Neural cell (in vitro differentiated cells): ENCODE measurements around the gene SLC7A6. TPM values are rescaled to one million over a fixed set of nuclear protein-coding genes. Genes with fewer than 3 reads are reported as not detected.

Experiments used
- H2AFZ ChIP-seq: fragments of 200-600, 300-800 bp; sonication (generic), shearing (Covaris generic); 2 replicates; pipeline ENCODE4 v1.6.0; 2014; ENCODE audit warnings: low read depth, mild to moderate bottlenecking, antibody characterized with exemption, low read length, moderate library complexity
- H3F3A ChIP-seq: fragments of 200-600 bp; shearing (Covaris generic); 2 replicates; pipeline ENCODE4 v1.6.1; 2016; ENCODE audit warnings: mild to moderate bottlenecking, moderate library complexity, mixed read lengths, antibody characterized with exemption, low read length; ENCODE audit not compliant: insufficient read depth, poor library complexity, severe bottlenecking
- H3K27ac ChIP-seq: fragments of 200-600, 300-800 bp; sonication (generic), shearing (Covaris generic); 2 replicates; pipeline ENCODE4 v1.5.1; 2014; ENCODE audit warnings: mild to moderate bottlenecking, low read length, moderate library complexity
- H3K27me3 ChIP-seq: fragments of 300-800, 200-600 bp; sonication (generic), shearing (Covaris generic); 2 replicates; pipeline ENCODE4 v1.6.0; 2014; ENCODE audit warnings: mild to moderate bottlenecking, low read depth, low read length, moderate library complexity; ENCODE audit not compliant: insufficient read depth
- H3K36me3 ChIP-seq: fragments of 300-800, 200-600 bp; sonication (generic), shearing (Covaris generic); 2 replicates; pipeline ENCODE4 v1.5.1; 2014; ENCODE audit warnings: mild to moderate bottlenecking, antibody characterized with exemption, low read length, moderate library complexity; ENCODE audit not compliant: insufficient read depth
- H3K4me2 ChIP-seq: fragments of 300-800, 200-600 bp; sonication (generic), shearing (Covaris generic); 2 replicates; pipeline ENCODE4 v1.6.0; 2014; ENCODE audit warnings: mild to moderate bottlenecking, low read length
- H3K4me3 ChIP-seq: fragments of 300-800, 200-600 bp; sonication (generic), shearing (Covaris generic); 2 replicates; pipeline ENCODE4 v1.5.1; 2014; ENCODE audit warnings: mild to moderate bottlenecking, low read length, moderate library complexity
- H3K79me2 ChIP-seq: fragments of 200-600 bp; shearing (Covaris generic); replicated peaks from 2 replicates; pipeline ENCODE4 v1.6.0; 2014; ENCODE audit warnings: mild to moderate bottlenecking, low read length, moderate library complexity; ENCODE audit not compliant: insufficient read depth
- H3K9ac ChIP-seq: fragments of 300-800, 200-600 bp; sonication (generic), shearing (Covaris generic); 2 replicates; pipeline ENCODE4 v1.6.1; 2016; ENCODE audit warnings: mild to moderate bottlenecking, low read length, mixed read lengths
- H3K9me2 ChIP-seq: fragments of 200-600 bp; shearing (Covaris generic); 2 replicates; pipeline ENCODE4 v1.6.1; 2016; ENCODE audit warnings: mild to moderate bottlenecking, low read length, mixed read lengths; ENCODE audit not compliant: insufficient read depth
- H3K9me3 ChIP-seq: fragments of 200-600, 300-800 bp; sonication (generic), shearing (Covaris generic); 2 replicates; pipeline ENCODE4 v1.6.1; 2016; ENCODE audit warnings: mild to moderate bottlenecking, mixed run types, low read length, moderate library complexity, mixed read lengths
- H4K20me1 ChIP-seq: fragments of 200-600 bp; shearing (Covaris generic); 2 replicates; pipeline ENCODE4 v1.6.1; 2016; ENCODE audit warnings: mild to moderate bottlenecking, mixed run types; ENCODE audit not compliant: insufficient read depth
- CTCF ChIP-seq: fragments of 450-650 bp; IDR thresholded peaks from 2 replicates; pipeline ENCODE4 v1.5.1; 2014; ENCODE audit warnings: antibody characterized with exemption, mild to moderate bottlenecking, moderate library complexity; ENCODE audit not compliant: poor library complexity, severe bottlenecking
- EP300 ChIP-seq: fragments of 450-650 bp; conservative IDR thresholded peaks from 2 replicates; pipeline ENCODE4 v1.6.1; 2014; ENCODE audit warnings: antibody characterized with exemption, mild to moderate bottlenecking, moderate library complexity; ENCODE audit not compliant: poor library complexity, severe bottlenecking
- EZH2 ChIP-seq: fragments of 200-600, 300-800 bp; shearing (Covaris generic), sonication (generic); IDR thresholded peaks from 2 replicates; pipeline ENCODE4 v1.6.1; 2014; ENCODE audit warnings: antibody characterized with exemption, low read length, borderline replicate concordance, mild to moderate bottlenecking; ENCODE audit not compliant: insufficient read depth, poor library complexity, severe bottlenecking
- MXI1 ChIP-seq: fragments of 450-650 bp; conservative IDR thresholded peaks from 2 replicates; pipeline ENCODE4 v1.6.1; 2014; ENCODE audit warnings: antibody characterized with exemption, mild to moderate bottlenecking; ENCODE audit not compliant: poor library complexity, severe bottlenecking
- POLR2AphosphoS5 ChIP-seq: IDR thresholded peaks from 2 replicates; pipeline ENCODE4 v1.6.1; 2012
- RAD21 ChIP-seq: fragments of 450-650 bp; conservative IDR thresholded peaks from 2 replicates; pipeline ENCODE4 v1.6.1; 2014; ENCODE audit warnings: antibody characterized with exemption, mild to moderate bottlenecking, moderate library complexity
- SMC3 ChIP-seq: fragments of 450-650 bp; conservative IDR thresholded peaks from 2 replicates; pipeline ENCODE4 v1.6.1; 2014; ENCODE audit warnings: antibody characterized with exemption, mild to moderate bottlenecking, moderate library complexity; ENCODE audit not compliant: poor library complexity
- TAF1 ChIP-seq: IDR thresholded peaks from 2 replicates; pipeline ENCODE4 v1.6.1; 2012; ENCODE audit warnings: low read depth
- polyA plus RNA-seq: library from polyadenylated mRNA; depleted of rRNA; stranded (reverse); fragments of >200 nt; gene quantifications from 2 replicates; pipeline ENCODE4 v1.2.3, GENCODE V29; 2014
- TF ChIP-seq, protein P1 (sequence below): IDR thresholded peaks from 2 replicates; pipeline ENCODE4 v1.6.1; 2012; ENCODE audit warnings: borderline replicate concordance

SLC7A6 gene
- polyA plus RNA-seq, 1 donor from 2014 or later: 39.3 TPM

DNA sequence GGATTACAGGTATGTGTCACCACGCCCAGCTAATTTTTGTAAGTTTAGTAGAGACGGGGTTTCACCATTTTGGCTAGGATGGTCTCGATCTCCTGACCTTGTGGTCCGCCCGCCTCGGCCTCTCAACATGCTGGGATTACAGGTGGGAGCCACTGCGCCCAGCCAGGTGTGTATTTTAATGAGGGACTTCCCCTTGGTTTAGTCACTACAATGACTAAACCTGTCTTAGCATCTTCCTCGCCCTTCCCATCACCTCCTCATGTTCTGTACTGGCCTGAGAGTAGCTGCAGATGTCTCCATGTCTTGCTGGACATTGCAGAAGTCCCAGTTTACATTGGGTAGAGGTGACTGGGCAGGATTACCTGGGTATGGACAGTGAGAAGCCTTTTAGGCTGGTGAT is 9.6 kb downstream of the SLC7A6 start:
- no peaks in the 10 kb centered on the region for H3K36me3 ChIP-seq
- H3K27me3 ChIP-seq: no peaks in the 10 kb centered on the region
- H3K4me2 ChIP-seq: no peak overlapping the region
- H3K9me2 ChIP-seq: no peaks in the 10 kb centered on the region
- H3K4me3 ChIP-seq: no peak overlapping the region
- H3K9me3 ChIP-seq: no peaks in the 10 kb centered on the region
- no peaks in the 10 kb centered on the region for H3F3A ChIP-seq
- H3K79me2 ChIP-seq: no peaks in the 10 kb centered on the region
- H3K27ac ChIP-seq: no peak overlapping the region
- no peak for TF ChIP-seq RAD21
- no peak for TF ChIP-seq TAF1
- no peak for TF ChIP-seq EP300
- TF ChIP-seq CTCF: no peak
- TF ChIP-seq SMC3: no peak
- TF ChIP-seq, protein P1, sequence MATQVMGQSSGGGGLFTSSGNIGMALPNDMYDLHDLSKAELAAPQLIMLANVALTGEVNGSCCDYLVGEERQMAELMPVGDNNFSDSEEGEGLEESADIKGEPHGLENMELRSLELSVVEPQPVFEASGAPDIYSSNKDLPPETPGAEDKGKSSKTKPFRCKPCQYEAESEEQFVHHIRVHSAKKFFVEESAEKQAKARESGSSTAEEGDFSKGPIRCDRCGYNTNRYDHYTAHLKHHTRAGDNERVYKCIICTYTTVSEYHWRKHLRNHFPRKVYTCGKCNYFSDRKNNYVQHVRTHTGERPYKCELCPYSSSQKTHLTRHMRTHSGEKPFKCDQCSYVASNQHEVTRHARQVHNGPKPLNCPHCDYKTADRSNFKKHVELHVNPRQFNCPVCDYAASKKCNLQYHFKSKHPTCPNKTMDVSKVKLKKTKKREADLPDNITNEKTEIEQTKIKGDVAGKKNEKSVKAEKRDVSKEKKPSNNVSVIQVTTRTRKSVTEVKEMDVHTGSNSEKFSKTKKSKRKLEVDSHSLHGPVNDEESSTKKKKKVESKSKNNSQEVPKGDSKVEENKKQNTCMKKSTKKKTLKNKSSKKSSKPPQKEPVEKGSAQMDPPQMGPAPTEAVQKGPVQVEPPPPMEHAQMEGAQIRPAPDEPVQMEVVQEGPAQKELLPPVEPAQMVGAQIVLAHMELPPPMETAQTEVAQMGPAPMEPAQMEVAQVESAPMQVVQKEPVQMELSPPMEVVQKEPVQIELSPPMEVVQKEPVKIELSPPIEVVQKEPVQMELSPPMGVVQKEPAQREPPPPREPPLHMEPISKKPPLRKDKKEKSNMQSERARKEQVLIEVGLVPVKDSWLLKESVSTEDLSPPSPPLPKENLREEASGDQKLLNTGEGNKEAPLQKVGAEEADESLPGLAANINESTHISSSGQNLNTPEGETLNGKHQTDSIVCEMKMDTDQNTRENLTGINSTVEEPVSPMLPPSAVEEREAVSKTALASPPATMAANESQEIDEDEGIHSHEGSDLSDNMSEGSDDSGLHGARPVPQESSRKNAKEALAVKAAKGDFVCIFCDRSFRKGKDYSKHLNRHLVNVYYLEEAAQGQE: no peak
- TF ChIP-seq MXI1: no peak
- TF ChIP-seq POLR2AphosphoS5: no peak
- TF ChIP-seq EZH2: no peak
- H4K20me1 ChIP-seq: no peaks in the 10 kb centered on the region
- no peak overlapping the region for H2AFZ ChIP-seq
- H3K9ac ChIP-seq: no peak overlapping the region

DNA sequence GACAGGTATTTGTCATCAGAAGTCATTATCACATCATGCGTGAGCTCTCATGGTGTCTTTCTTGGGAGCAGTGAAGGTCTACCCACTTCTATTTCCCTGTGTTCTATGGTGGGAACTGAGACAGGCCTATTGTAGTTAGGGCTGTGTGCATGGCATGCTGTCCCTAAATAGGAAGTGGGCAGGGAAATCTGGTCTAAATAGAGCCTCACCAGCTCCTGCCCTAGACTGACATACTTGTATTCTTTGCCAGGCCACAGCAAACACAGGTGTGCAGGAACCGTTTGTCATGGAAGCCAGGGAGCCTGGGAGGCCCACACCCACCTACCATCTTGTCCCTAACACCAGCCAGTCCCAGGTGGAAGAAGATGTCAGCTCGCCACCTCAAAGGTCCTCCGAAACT is 10.1 kb downstream of the SLC7A6 start:
- TF ChIP-seq, protein P1: no peak
- TF ChIP-seq EP300 (no peak), SMC3 (no peak), EZH2 (no peak), MXI1 (no peak), CTCF (no peak), POLR2AphosphoS5 (no peak), RAD21 (no peak), TAF1 (no peak)
- H4K20me1 ChIP-seq: no peaks in the 10 kb centered on the region

More for the DNA sequence above, 10.1 kb downstream of the SLC7A6 start:
- Histone ChIP-seq H3F3A (no peaks in the 10 kb centered on the region), H3K9me3 (no peaks in the 10 kb centered on the region), H3K4me2 (no peak overlapping the region), H3K9me2 (no peaks in the 10 kb centered on the region), H3K36me3 (no peaks in the 10 kb centered on the region), H3K4me3 (no peak overlapping the region), H3K9ac (no peak overlapping the region), H3K27ac (no peak overlapping the region), H3K79me2 (no peaks in the 10 kb centered on the region), H3K27me3 (no peaks in the 10 kb centered on the region), H2AFZ (no peak overlapping the region)
